Fibroblast of lung (primary cell): ENCODE results near the gene LMO1. TPM values are rescaled to one million over a fixed set of nuclear protein-coding genes. Genes with fewer than 3 reads are reported as not detected.

ENCODE experiments used
- DNase-seq, 2 donors: peaks; one replicate each; pipeline versions ENCODE4 v3.0.0 to v3.0.0-alpha.2; 2010; ENCODE audit warnings: low read depth in 2 of 2
- H2AFZ ChIP-seq: 2 replicates; pipeline ENCODE4 v1.5.1; 2012; ENCODE audit warnings: low read length, control low read depth, inconsistent platforms
- H3K27ac ChIP-seq: 2 replicates; pipeline ENCODE4 v1.5.1; 2011; ENCODE audit warnings: low read length, control low read depth; ENCODE audit not compliant: insufficient read depth
- H3K27me3 ChIP-seq: 2 replicates; pipeline ENCODE4 v1.5.1; 2011; ENCODE audit warnings: mild to moderate bottlenecking, low read length; ENCODE audit not compliant: control insufficient read depth, insufficient read depth
- H3K36me3 ChIP-seq: 2 replicates; pipeline ENCODE4 v1.5.1; 2011; ENCODE audit warnings: low read length; ENCODE audit not compliant: control insufficient read depth, insufficient read depth
- H3K4me1 ChIP-seq: 2 replicates; pipeline ENCODE4 v1.5.1; 2011; ENCODE audit warnings: low read length; ENCODE audit not compliant: control insufficient read depth, insufficient read depth; ENCODE audit errors: extremely low read depth
- H3K4me2 ChIP-seq: 2 replicates; pipeline ENCODE4 v1.5.1; 2011; ENCODE audit warnings: low read length, control low read depth; ENCODE audit not compliant: insufficient read depth; ENCODE audit errors: extremely low read depth
- H3K4me3 ChIP-seq, 4 experiments: fragments of 200-600 bp in 1 of 4; sonication (generic) in 1 of 4; replicated peaks in 1 of 4; 2 replicates each; pipeline ENCODE4 v1.5.1; 2011 to 2016; ENCODE audit warnings: low read length in 4 of 4, low read depth in 3 of 4, mild to moderate bottlenecking in 3 of 4, control low read depth in 2 of 4, inconsistent platforms in 1 of 4, mixed read lengths in 1 of 4; ENCODE audit not compliant: insufficient read depth in 1 of 4; ENCODE audit errors: control extremely low read depth in 1 of 4
- H3K79me2 ChIP-seq: 2 replicates; pipeline ENCODE4 v1.5.1; 2012; ENCODE audit warnings: mild to moderate bottlenecking, low read length, inconsistent platforms; ENCODE audit not compliant: control insufficient read depth, insufficient read depth
- H3K9ac ChIP-seq: 2 replicates; pipeline ENCODE4 v1.5.1; 2011; ENCODE audit warnings: mild to moderate bottlenecking, low read length, control low read depth; ENCODE audit not compliant: insufficient read depth
- H3K9me3 ChIP-seq: 2 replicates; pipeline ENCODE4 v1.5.1; 2012; ENCODE audit warnings: low read depth, low read length; ENCODE audit not compliant: control insufficient read depth, insufficient read depth
- H4K20me1 ChIP-seq: 2 replicates; pipeline ENCODE4 v1.5.1; 2011; ENCODE audit warnings: low read length; ENCODE audit not compliant: control insufficient read depth, insufficient read depth; ENCODE audit errors: extremely low read depth
- CTCF ChIP-seq, 2 donors: IDR thresholded peaks in 1 of 2; conservative IDR thresholded peaks in 1 of 2; 1 replicate in 1 of 2; 2 replicates in 1 of 2; pipeline ENCODE4 v1.5.1; 2011 to 2012; ENCODE audit warnings: low read length in 2 of 2, control low read depth in 1 of 2, inconsistent platforms in 1 of 2, low read depth in 1 of 2, mild to moderate bottlenecking in 1 of 2
- EZH2 ChIP-seq: IDR thresholded peaks from 2 replicates; pipeline ENCODE4 v1.5.1; 2012; ENCODE audit warnings: low read length, control low read depth, mild to moderate bottlenecking; ENCODE audit errors: missing control alignments
- polyA plus RNA-seq, 2 donors: library from polyadenylated mRNA; depleted of rRNA in 1 of 2; stranded (reverse) in 1 of 2; unstranded in 1 of 2; fragments of >200 nt; gene quantifications; 2 replicates each; pipeline ENCODE4 v1.2.1, GENCODE V29; 2011 to 2012; ENCODE audit warnings: missing spikeins in 1 of 2
- total RNA-seq: library from RNA; depleted of rRNA; stranded (reverse); fragments of >200 nt; gene quantifications from 2 replicates; pipeline ENCODE4 v1.2.1, GENCODE V29; 2014

LMO1 gene
- total and polyA plus RNA-seq, 2 donors (not counting 1 experiment from before 2014, with no cell fraction given) = not detected

GRCh38 chr11:8232849-8233606 lies 30.6 kb downstream of the LMO1 start:
- H3K9ac ChIP-seq = no peak overlapping the region
- H3K36me3 ChIP-seq = no peaks in the 10 kb centered on the region
- no peaks in the 10 kb centered on the region for H3K27me3 ChIP-seq
- no peak for TF ChIP-seq EZH2
- no peak for TF ChIP-seq CTCF (conservative IDR thresholded peaks at IDR 0.05 in 1 of 2, IDR thresholded peaks at IDR 0.05 in 1 of 2; ENCODE audit: low read depth in 1 of 2, low read length in 2 of 2)
- DNase-seq = no peak
- no peaks in the 10 kb centered on the region for H3K4me1 ChIP-seq
- H3K9me3 ChIP-seq = no peaks in the 10 kb centered on the region
- no peak overlapping the region for H3K4me2 ChIP-seq
- no peaks in the 10 kb centered on the region for H3K79me2 ChIP-seq
- H3K4me3 ChIP-seq = no peak overlapping the region
- no peak overlapping the region for H2AFZ ChIP-seq
- no peak overlapping the region for H3K27ac ChIP-seq
- H4K20me1 ChIP-seq = no peaks in the 10 kb centered on the region

GRCh38 chr11:8232414-8232813 lies 31.3 kb downstream of the LMO1 start:
- H3K27ac ChIP-seq = no peak overlapping the region
- no peak overlapping the region for H3K9ac ChIP-seq
- no peaks in the 10 kb centered on the region for H3K27me3 ChIP-seq
- no peak overlapping the region for H2AFZ ChIP-seq
- no peak for DNase-seq
- no peak for TF ChIP-seq EZH2
- no peak for TF ChIP-seq CTCF (conservative IDR thresholded peaks at IDR 0.05 in 1 of 2, IDR thresholded peaks at IDR 0.05 in 1 of 2; ENCODE audit: low read depth in 1 of 2, low read length in 2 of 2)
- H4K20me1 ChIP-seq = no peaks in the 10 kb centered on the region
- no peak overlapping the region for H3K4me3 ChIP-seq
- no peaks in the 10 kb centered on the region for H3K9me3 ChIP-seq
- no peaks in the 10 kb centered on the region for H3K79me2 ChIP-seq
- no peaks in the 10 kb centered on the region for H3K4me1 ChIP-seq
- no peaks in the 10 kb centered on the region for H3K36me3 ChIP-seq
- no peak overlapping the region for H3K4me2 ChIP-seq

- Histone ChIP-seq H3K4me2 (no peak overlapping the region), H3K36me3 (no peaks in the 10 kb centered on the region), H3K9ac (no peak overlapping the region), H3K9me3 (no peaks in the 10 kb centered on the region), H4K20me1 (no peaks in the 10 kb centered on the region), H3K27me3 (no peaks in the 10 kb centered on the region), H3K4me3 (no peak overlapping the region), H3K79me2 (no peaks in the 10 kb centered on the region), H3K27ac (no peak overlapping the region), H3K4me1 (no peaks in the 10 kb centered on the region), H2AFZ (no peak overlapping the region)
- no peak for TF ChIP-seq CTCF (conservative IDR thresholded peaks at IDR 0.05 in 1 of 2, IDR thresholded peaks at IDR 0.05 in 1 of 2; ENCODE audit: low read depth in 1 of 2, low read length in 2 of 2)
- TF ChIP-seq EZH2 = no peak
- DNase-seq = no peak
Measured at GRCh38 chr11:8231979-8232378, 31.7 kb downstream of the LMO1 start.
